ENCODE results near the gene NOL11.

- TF ChIP-seq POLR2A (IDR thresholded peaks at IDR 0.05) (no peak), CTCF (IDR thresholded peaks at IDR 0.05) (no peak)
Measured at GRCh38 chr17:67679225-67679624, 38.5 kb upstream of the NOL11 start.
